Vagina (tissue), 2 donors: ENCODE data around the gene CERCAM. TPM values are rescaled to one million over a fixed set of nuclear protein-coding genes. Genes with fewer than 3 reads are reported as not detected.

Experiments
- DNase-seq, 2 donors: peaks; one replicate each; pipeline ENCODE4 v3.0.0-alpha.2; 2017; ENCODE audit errors: extremely low spot score in 2 of 2
- H3K27ac ChIP-seq: fragments of 200-600 bp; sonication (generic); one replicate; pipeline ENCODE4 v1.5.1; 2019
- H3K27me3 ChIP-seq: fragments of 200-600 bp; sonication (generic); one replicate; pipeline ENCODE4 v1.5.1; 2019
- H3K36me3 ChIP-seq, 2 donors: fragments of 200-600 bp; sonication (generic); one replicate each; pipeline ENCODE4 v1.5.1; 2017 to 2019
- H3K4me1 ChIP-seq: fragments of 200-600 bp; sonication (generic); one replicate; pipeline ENCODE4 v1.5.1; 2019
- H3K4me3 ChIP-seq, 2 donors: fragments of 200-600 bp; sonication (generic); 1 replicate in 1 of 2; 2 replicates in 1 of 2; pipeline ENCODE4 v1.5.1; 2016 to 2019
- H3K9me3 ChIP-seq: fragments of 200-600 bp; sonication (generic); one replicate; pipeline ENCODE4 v1.5.1; 2019
- POLR2A ChIP-seq, 2 donors: fragments of 450-650 bp; IDR thresholded peaks; one replicate each; pipeline ENCODE4 v1.6.1; 2017; ENCODE audit warnings: antibody characterized with exemption in 2 of 2, mild to moderate bottlenecking in 2 of 2, moderate library complexity in 2 of 2
- POLR2AphosphoS5 ChIP-seq, 2 donors: sonication (generic); formaldehyde crosslinking; IDR thresholded peaks; one replicate each; pipeline ENCODE4 v1.9.0; 2017; ENCODE audit warnings: antibody characterized with exemption in 2 of 2, mild to moderate bottlenecking in 2 of 2, low read depth in 1 of 2; ENCODE audit not compliant: insufficient read depth in 1 of 2
- intact Hi-C: fragments of 100-400 bp; cut with DNase I; formaldehyde crosslinking; loops from one replicate; pipeline ENCODE4 v1.15.1; 2023
- total RNA-seq: library from RNA; depleted of rRNA; stranded (reverse); fragments of >200 nt; gene quantifications from one replicate; pipeline ENCODE4 v1.2.3, GENCODE V29; 2016
- TF ChIP-seq, protein P1 (sequence below), 3 experiments: fragments of 450-650 bp in 2 of 3; fragments of 200-600 bp in 1 of 3; sonication (generic) in 1 of 3; IDR thresholded peaks; one replicate each; pipeline ENCODE4 v1.5.1; 2017 to 2019; ENCODE audit warnings: antibody characterized with exemption in 3 of 3, mild to moderate bottlenecking in 2 of 3, moderate library complexity in 2 of 3

The CERCAM gene
- total RNA-seq, 1 donor from 2014 or later, result 36.1 TPM

- no peaks in the 10 kb centered on the region for H3K27me3 ChIP-seq
- H3K9me3 ChIP-seq, result no peaks in the 10 kb centered on the region
- no peak for DNase-seq
- H3K36me3 ChIP-seq, result peaks cover 0 to 47% of the 10 kb centered on the region in 2 donors
- no peak overlapping the region for H3K4me3 ChIP-seq
- intact Hi-C loops, result loop anchor here (5.0 kb wide), 1 partner anchor 1768 kb away; no protein-coding TSS in a partner anchor
- TF ChIP-seq, protein P1, sequence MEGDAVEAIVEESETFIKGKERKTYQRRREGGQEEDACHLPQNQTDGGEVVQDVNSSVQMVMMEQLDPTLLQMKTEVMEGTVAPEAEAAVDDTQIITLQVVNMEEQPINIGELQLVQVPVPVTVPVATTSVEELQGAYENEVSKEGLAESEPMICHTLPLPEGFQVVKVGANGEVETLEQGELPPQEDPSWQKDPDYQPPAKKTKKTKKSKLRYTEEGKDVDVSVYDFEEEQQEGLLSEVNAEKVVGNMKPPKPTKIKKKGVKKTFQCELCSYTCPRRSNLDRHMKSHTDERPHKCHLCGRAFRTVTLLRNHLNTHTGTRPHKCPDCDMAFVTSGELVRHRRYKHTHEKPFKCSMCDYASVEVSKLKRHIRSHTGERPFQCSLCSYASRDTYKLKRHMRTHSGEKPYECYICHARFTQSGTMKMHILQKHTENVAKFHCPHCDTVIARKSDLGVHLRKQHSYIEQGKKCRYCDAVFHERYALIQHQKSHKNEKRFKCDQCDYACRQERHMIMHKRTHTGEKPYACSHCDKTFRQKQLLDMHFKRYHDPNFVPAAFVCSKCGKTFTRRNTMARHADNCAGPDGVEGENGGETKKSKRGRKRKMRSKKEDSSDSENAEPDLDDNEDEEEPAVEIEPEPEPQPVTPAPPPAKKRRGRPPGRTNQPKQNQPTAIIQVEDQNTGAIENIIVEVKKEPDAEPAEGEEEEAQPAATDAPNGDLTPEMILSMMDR (IDR thresholded peaks at IDR 0.05), result no peak
- no peaks in the 10 kb centered on the region for H3K4me1 ChIP-seq
- H3K27ac ChIP-seq, result no peak overlapping the region
These were observed 35.7 kb upstream of the CERCAM start for GRCh38 chr9:128384801-128385495.

DNA sequence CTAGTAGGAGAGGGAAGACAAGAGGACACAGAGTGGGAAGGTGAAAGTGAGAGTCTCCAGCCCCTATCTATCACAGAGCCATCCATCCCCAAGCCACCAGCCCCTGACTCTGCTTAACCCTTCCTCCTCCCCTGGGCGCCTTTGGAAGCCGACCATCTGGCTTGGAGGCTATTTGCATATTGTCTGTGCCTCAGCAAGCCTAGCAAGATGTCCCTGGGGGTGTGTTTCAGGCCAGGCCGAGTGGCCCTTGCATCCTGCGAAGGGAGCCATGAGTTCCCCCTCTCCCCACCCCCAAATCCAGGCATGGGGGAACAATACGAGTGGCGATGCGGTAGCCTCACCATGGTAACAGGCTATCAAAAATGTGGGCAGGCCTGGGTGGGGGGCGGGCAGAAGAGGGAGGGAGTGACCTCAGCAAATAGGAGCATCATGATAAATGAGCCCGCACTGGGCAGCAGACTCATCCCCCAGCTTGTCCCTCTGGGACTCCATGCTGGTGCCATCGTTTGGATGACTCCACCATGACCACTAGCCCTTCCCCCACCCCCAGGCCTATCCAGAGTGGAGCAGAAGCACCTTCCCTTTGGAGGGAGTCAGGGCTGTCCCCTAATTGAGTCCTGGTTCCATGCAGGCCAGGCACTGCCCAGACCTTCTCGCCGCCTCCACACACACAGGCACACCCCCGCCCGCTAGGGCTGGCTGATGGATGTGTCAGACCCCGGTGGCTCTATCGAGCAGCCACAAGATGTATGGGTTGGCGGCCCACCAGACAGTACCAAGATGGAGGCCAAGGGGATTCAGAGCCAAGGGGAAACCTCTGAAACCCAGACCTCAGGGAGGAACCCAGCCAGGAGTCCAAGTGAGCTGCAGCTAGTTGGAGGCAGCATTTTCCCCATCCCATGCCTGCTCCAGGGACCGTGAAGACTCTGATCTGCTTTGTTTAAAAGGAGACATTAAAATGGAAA lies 34.9 kb upstream of the CERCAM start:
- no peak for TF ChIP-seq POLR2AphosphoS5 (IDR thresholded peaks at IDR 0.05; ENCODE audit: insufficient read depth in 1 of 2, low read depth in 1 of 2)
- TF ChIP-seq, protein P1 (IDR thresholded peaks at IDR 0.05), result no peak
- TF ChIP-seq POLR2A (IDR thresholded peaks at IDR 0.05), result no peak
- no peak for DNase-seq
- no peaks in the 10 kb centered on the region for H3K9me3 ChIP-seq
- intact Hi-C loops, result loop anchor here (5.0 kb wide), 1 partner anchor 1768 kb away; no protein-coding TSS in a partner anchor
- H3K4me1 ChIP-seq, result no peaks in the 10 kb centered on the region
- H3K36me3 ChIP-seq, result peaks cover 0 to 50% of the 10 kb centered on the region in 2 donors
- H3K4me3 ChIP-seq, result no peak overlapping the region
- H3K27me3 ChIP-seq, result no peaks in the 10 kb centered on the region
- H3K27ac ChIP-seq, result no peak overlapping the region

GRCh38 chr9:128388150-128388549 lies 32.5 kb upstream of the CERCAM start:
- Histone ChIP-seq H3K9me3 (no peaks in the 10 kb centered on the region), H3K27ac (no peak overlapping the region), H3K36me3 (peaks cover 0 to 50% of the 10 kb centered on the region in 2 donors), H3K4me3 (no peak overlapping the region), H3K27me3 (no peaks in the 10 kb centered on the region), H3K4me1 (no peaks in the 10 kb centered on the region)
- DNase-seq, result no peak
- intact Hi-C loops, result loop anchor here (5.0 kb wide), 1 partner anchor 1771 kb away; no protein-coding TSS in a partner anchor
- TF ChIP-seq POLR2A (IDR thresholded peaks at IDR 0.05) (no peak), POLR2AphosphoS5 (IDR thresholded peaks at IDR 0.05; ENCODE audit: insufficient read depth in 1 of 2, low read depth in 1 of 2) (no peak)
- TF ChIP-seq, protein P1 (IDR thresholded peaks at IDR 0.05), result no peak

DNA sequence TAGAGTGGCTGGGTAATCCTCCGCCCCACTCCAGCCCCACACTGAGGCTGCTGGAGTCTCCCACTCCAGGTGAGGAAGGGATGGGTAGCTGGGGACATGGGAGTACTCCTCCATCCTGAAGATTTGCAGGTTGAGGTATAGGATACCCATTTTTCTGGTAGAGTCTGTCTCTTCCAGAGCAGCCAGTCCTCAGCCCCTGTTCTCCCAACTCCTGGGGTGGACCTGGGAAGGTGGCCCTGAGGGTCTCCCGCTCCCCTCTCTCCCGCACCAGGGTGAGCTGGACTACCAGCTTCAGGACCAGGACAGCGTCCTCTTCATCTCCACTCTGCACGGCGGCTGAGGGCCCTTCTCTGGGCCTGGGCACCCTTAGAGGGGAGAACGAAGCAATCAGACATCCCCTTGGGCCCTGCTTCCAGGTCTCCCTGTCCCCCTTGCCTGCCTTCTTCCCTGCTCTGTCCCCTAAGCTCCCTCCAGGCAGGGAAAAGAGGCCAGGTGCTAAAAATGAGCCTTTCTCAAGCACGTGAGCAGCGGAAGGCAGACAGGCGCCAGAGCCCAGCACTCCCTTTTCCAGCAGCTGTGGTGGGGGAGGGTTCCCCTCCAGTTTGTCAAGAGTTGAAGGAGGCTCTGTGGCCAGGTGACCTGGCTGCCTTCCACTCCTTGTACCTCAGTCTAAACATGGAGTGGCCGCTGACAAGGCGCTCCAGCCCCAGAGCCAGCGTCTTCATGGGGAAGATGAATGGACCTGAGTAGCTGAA lies 31.1 kb upstream of the CERCAM start:
- Histone ChIP-seq H3K27me3 (no peaks in the 10 kb centered on the region), H3K9me3 (no peaks in the 10 kb centered on the region)
- intact Hi-C loops, result loop anchor here (5.0 kb wide), 1 partner anchor 1772 kb away; no protein-coding TSS in a partner anchor

More for the DNA sequence above, 31.1 kb upstream of the CERCAM start:
- TF ChIP-seq POLR2A (IDR thresholded peaks at IDR 0.05) (no peak), POLR2AphosphoS5 (IDR thresholded peaks at IDR 0.05; ENCODE audit: insufficient read depth in 1 of 2, low read depth in 1 of 2) (no peak)
- TF ChIP-seq, protein P1 (IDR thresholded peaks at IDR 0.05), result no peak
- no peak for DNase-seq
- H3K4me3 ChIP-seq, result no peak overlapping the region
- no peaks in the 10 kb centered on the region for H3K4me1 ChIP-seq
- H3K27ac ChIP-seq, result no peak overlapping the region
- H3K36me3 ChIP-seq, result peaks cover 0 to 42% of the 10 kb centered on the region in 2 donors
